Measurements from ENCODE around the gene RBM33.
"Not testable (repeated sequence)": the region's sequence is repeated elsewhere in the genome, so short reads cannot be mapped to it uniquely, and the experiment has no call there.

Gene RBM33

DNA sequence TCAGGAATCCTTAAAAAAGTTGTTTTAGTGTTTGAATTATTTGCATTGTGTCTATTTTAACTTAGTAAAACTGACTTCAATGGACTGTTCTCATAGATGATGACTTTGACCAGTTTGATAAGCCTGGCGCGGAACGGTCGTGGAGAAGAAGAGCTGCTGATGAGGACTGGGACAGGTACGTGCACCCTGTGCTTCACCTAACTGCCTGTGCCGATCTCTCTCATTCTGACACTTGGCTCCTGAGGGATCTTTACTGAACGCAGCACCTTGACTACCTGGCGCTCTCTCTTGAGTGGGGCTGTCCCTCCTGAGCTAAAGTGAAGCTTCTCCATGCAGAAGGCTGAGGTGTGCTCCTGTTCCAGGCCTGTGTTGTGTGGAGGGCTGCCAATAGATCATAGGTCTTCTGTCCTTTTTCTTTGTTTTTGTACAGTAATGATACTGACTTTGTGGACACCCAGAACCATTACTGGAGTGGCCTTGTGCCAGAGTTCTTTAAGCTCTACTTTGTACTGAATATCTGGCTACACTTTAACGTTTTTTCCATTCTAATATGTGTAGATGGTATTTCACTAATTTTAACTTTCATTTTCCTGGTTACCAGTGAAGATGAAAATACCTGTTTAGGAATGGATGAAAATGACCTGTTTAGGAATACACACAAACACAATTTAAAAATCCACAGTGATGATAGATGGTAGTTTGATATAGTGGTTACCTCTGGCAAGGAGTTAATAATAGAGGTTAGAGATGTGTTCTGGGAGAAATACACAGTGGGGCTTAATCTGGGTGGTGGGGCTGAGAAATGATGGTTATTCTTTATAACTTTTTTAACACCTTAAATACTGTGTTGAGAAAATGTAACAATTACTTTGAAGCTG is 20.9 kb downstream of the RBM33 start:
- DNase-seq, result no peak

DNA sequence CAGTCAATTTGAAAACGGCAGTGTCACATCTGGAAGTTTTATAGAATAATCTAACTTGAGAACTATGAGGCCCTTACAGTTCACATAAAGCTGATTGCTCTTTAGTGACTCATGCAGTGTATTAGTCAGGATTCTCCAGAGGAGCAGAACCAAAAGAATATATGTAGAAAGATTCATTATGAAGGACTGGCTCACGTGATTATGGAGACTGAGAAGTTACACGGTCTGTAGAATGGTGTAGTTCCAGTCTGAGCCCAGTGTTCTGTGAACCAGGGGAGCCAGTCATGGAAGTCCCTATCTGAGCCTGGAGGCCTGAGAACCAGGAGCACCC is 21.5 kb downstream of the RBM33 start:
- DNase-seq, result peak; percentile 35

DNA sequence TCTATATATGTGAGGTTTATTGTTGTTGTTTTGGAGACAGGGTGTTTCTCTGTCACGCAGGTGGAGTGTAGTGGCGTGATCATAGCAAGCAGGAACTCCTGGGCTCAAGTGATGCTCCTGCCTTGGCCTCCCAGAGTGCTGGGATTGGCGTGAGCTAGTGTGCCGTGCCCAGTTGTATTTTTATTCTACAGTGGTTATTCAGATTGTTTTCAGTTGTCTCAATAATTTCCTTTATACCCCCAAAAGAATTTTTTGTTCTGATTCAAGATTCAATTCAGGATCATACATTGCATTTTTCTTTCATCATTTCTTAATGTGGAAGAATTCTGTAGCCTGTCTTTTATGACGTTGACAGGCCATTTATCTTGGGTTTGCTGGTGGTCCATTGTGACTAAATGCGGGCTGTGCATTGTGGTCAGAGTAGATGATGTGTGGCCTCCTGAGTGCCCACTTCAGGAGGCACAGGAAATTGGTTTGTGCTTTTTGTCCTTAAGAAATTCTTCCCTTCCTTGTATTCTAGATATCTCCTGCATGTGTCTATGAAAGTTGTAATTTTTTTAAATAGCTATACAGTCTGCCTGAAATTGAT is 22.9 kb downstream of the RBM33 start:
- DNase-seq, result no peak

DNA sequence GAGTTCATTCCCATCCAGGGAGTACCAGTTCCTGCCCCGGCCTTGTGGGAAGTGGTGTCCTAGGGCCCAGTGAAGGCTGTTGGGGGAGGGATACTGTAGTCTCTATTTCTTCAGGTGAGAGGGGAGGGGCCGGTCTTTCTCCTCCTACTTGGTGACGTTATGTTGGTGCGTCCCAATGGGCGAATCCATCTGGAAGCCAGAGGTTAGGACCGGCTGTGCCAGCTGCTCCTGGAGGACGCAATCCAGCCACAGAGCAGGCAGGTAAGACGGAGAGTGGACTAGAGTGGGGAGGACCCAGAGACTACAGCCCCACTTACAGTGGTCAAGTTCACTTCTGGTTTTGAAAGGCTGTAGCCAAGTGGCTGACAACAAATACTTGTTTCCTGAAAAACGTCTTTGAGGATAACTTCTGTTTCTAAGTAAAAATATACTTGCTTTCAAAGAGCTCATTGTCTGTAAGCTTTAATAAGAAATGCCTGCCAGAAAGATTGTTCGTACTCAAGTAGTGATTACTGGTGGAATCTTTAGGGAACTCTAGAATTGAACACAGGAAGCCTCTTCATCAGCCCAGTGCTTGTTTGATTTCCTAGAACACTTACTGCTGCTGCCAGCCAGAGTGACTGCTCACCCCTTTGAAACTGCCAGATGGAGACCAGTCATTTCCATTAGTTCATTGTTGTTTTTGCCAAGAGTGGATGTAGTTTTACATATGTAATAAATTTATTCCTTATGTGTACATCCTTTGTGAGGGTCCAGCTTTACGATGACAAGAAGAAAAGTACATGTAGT is 25.4 kb downstream of the RBM33 start:
- no peak for DNase-seq

DNA sequence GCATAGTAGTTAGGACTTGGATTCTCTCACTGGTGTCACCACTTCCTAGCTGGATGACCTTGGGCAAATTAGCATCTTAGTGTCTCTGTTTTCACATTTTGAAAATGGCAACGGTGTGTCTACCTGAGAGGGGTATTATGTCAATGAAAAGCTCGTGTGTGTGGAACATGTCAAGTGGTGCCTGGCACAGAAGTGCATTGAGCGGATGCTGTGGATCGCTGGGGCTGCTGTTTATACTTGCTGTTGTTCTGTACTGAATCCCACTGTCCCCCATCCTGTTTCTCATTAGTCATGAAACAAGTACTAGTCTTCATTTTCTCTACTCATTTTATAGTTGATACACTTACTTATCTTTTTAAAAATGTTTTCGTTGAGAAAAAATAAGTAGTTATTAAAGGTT is 26.1 kb downstream of the RBM33 start:
- no peak for DNase-seq

DNA sequence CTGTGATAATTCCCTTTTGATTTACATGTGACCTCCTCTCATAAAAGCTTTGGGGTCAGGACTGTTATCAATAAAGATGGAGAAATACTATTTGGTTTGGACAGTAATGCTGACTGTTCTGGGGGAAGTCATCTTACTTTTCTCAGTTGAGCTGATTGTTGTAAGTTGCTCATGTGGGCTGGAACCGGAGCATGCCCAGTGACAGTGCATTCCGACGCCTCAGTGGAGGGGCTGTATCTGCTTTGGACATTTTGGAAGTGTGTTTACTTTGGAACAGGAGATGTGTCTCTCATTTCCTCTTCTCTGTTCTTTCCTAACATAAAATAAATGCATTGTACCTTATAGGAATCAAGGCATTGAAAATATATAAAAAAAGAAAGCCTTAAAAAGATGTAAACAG is 30.1 kb downstream of the RBM33 start:
- no peak for DNase-seq

DNA sequence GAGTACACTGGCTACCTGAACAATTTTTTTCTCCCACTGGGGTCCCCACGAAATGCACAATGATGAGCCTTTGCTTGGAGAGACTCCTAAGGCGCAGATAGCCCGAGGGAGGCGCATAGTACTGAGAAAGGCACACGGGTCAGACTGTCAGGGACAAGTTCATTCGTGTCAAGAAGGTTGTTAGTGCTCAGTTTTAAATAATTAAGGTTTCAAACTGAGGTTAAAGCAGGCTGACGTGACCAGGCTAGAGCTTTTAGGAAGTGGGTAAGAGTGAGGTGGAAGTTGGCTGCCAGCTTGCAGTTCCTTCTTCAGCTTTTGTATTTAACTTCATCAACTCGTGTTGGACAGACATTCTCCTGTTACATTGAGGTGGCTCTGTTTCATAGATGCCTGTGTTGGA is 31.6 kb downstream of the RBM33 start:
- no peak for DNase-seq

DNA sequence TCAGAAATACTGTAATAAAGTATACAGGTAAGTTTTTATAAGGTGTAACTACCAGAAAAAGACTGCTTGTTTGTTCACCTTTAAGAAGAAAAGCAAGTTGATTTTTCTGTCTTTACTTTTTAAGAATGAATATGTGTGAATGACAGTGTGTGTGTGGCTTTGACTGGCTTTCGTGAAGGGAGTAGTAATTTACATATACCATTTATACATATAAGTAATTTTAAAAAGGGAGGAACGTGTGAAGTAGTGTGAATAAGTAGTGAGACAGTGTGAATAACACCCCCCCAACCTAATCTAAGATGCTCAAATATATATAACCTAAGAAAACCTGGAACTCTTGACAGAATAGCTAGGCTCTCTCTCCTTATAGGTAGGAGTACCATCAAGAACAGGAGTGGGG is 33.2 kb downstream of the RBM33 start:
- no peak for DNase-seq

DNA sequence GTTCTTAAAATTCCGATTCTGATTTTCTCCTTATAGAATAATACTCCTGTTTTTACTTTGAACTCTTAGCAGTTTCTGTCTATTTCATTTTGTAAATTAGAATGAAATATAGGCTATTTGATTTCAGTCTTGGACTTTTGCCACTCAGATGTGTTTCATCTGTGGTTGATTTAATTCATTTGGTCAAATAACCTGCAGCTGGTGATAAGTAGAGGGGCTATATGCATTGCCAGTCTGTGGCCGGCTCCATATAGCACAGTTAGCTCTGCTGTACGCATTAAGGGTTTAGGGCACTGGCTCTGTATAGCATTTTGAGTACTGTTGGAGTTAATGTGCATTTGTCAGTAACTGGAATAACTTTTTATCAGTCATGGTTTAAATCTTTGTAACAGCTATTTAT is 35.7 kb downstream of the RBM33 start:
- no peak for DNase-seq

DNA sequence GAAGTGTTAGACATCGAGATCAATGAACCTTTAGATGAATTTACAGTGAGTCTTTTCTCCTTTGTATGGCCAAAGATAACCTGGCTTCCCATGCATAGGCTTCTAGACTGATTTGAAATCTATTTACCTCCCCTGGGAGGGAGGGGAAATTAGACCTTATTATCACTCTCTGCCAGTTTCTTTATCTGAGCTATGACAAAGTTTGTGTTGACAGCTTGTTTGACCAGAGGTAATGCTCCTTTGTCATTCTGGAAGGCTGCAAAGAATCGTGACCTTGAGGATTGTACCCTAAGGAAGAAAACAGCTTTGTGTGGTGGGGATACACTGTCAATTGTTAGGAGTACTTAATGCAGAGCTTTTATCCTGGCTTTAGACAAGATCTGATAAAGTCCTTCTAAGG is 36.4 kb downstream of the RBM33 start:
- DNase-seq, result peak; percentile 42

DNA sequence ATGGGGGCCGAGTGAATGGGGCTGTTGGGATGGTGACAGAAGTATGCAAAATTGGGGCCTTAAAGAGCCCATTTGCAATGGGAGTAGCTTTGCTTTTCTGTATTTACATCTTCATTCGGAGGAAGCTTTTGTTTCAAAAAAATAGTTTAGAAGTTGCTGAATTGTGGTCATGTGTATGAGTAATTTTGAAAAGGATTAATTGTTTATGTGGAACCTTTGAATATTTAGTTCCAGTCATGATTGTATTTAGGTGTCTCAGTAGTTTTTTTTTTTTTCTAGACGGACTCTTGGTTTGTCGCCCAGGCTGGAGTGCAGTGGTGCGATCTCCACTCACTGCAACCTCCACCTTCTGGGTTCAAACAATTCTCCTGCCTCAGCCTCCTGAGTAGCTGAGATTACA is 37.2 kb downstream of the RBM33 start:
- DNase-seq, result no peak

DNA sequence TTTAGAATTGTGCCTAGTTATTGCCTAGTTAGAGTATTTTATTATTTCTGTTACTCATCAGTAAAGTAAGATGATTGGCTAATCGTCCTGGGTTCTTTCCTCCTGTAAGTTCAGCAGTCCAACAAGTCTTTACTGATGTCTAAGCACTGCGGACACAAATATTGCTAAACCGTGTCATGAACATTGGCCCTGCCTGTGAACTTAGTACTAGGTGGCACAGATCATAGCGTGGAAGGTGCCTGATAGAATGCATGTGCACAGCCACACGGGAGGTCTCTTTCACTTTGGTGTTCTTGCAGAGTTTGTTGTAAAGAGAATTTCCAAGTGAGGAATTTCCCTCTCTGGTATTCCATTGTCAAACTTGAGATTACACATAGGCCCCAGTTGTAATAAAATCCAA is 38.0 kb downstream of the RBM33 start:
- no peak for DNase-seq

DNA sequence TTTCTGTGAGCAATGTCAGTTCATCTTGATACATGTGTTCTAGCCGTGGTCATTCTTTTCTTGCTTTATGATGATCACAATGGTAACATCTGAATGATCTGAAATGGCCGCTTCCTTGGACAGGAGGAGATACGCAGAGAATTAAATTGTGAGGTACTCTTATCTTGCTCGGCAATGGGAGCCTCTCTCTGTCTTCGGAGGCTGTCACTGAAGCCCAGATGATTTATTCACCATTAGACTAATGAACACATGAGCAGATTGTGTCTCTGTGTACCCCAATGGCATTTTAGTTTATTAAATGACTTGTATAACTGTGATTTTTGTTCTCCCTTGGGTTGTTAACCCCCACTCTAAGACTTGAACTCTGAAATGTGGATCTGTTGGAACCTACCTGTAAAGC is 38.6 kb downstream of the RBM33 start:
- no peak for DNase-seq

DNA sequence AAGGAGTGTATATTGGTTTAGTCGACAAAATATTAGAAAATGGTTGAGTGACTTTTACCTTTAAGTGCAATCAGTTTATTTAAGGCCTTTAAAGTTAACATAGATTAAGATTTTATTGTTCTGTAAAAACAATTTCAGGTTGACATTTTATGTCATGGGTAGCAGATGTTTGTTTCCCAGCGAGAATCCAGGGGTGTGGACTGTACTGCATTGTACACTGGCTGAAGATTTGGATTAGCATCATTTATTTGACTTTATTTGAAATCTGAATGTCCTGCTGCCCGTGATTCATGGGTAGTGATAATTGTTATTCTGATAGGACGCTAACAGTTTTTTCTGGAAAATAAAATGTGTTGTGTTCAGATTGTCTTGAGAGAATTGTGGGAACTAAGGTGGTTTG is 39.3 kb downstream of the RBM33 start:
- DNase-seq, result no peak

DNA sequence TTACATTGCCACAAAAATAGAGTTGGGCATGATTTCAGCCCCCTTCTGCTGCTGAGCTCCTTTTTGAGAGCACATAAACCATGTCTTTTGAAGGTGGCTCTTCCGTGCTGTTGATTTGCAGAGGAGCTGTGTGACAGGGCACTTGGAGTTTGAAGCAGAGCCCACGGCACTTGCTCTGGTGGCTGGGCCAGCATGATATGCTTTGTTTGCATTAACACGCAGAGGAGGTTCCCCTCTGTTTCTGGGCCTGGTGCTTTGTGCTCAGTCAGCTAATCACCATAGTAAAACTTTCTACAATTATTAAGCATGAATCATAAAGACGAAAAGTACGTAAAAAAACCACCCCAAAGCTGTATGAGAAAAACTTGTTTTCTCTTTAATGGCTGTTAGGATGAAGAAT is 40.1 kb downstream of the RBM33 start:
- DNase-seq, result no peak

DNA sequence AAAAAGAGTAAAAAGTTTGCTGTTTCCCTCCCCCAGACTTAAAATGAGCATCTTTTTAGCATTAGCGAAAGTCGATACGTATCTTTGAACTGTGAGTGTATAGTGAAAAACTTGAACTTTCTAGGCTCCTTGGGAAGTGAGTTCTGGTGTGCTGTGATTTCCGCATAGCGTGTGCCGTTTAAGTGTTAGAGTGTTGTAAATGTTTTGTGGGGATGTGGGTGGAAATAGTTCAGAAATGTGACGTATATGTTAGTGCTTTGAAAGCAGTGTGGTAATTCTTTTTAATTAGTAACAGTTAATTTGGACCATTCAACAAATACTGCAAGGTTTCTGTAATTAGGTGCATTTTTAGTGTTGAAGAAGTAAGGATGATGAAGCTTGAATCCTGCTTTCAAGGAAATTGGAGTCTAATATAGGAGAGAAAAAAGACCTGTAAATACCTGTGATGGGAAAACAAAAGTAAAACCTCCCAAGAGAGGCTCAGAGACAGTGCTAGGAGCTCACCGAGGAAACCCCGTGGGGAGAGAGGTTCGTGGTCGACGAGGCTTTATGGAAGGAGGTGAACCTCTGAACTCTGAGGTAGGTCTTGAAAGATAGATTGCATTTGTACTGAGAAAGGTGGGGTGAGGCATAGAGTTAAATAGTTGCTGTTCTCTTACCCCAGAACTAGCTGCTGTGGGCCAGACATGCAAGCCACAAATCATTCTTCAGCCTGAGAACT is 40.8 kb downstream of the RBM33 start:
- no peak for DNase-seq

DNA sequence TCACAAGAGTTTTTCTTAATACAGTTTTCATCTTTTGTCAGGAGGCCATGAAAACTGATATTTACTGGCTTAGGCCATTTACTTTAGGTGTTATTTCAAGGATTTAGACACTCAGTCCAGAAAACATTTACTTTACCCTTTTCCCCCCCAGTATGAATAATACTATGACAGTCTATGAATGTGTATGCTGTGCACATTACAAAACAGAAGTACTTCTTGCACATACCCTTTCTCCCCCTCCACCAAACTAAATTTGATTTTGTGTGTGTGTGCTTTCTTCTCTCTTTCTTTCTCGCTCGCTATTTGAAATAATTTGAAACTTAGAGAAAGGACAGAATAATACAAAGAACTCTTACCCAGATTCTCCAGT is 41.3 kb downstream of the RBM33 start:
- DNase-seq, result no peak

DNA sequence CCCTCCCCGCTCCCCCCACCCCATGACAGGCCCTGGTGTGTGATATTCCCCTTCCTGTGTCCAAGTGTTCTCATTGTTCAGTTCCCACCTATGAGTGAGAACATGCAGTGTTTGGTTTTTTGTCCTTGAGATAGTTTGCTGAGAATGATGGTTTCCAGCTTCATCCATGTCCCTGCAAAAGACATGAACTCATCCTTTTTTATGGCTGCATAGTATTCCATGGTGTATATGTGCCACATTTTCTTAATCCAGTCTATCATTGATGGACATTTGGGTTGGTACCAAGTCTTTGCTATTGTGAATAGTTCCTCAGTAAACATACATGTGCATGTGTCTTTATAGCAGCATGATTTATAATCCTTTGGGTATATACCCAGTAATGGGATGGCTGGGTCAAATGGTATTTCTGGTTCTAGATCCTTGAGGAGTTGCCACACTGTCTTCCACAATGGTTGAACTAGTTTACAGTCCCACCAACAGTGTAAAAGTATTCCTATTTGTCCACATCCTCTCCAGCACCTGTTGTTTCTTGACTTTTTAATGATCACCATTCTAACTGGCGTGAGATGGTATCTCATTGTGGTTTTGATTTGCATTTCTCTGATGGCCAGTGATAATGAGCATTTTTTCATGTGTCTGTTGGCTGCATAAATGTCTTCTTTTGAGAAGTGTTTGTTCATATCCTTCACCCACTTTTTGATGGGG is 42.3 kb downstream of the RBM33 start:
- not testable (repeated sequence) for DNase-seq

DNA sequence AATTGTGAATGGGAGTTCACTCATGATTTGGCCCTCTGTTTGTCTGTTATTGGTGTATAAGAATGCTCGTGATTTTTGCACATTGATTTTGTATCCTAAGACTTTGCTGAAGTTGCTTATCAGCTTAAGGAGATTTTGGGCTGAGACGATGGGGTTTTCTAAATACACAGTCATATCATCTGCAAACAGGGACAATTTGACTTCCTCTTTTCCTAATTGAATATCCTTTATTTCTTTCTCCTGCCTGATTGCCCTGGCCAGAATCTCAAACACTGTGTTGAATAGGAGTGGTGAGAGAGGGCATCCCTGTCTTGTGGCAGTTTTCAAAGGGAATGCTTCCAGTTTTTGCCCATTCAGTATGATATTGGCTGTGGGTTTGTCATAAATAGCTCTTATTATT is 43.8 kb downstream of the RBM33 start:
- DNase-seq, result not testable (repeated sequence)

DNA sequence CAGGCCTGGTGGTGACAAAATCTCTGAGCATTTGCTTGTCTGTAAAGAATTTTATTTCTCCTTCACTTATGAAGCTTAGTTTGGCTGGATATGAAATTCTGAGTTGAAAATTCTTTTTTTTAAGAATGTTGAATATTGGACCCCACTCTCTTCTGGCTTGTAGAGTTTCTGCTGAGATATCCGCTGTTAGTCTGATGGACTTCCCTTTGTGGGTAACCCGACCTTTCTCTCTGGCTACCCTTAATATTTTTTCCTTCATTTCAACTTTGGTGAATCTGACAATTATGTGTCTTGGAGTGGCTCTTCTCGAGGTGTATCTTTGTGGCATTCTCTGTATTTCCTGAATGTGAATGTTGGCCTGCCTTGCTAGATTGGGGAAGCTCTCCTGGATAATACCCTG is 46.2 kb downstream of the RBM33 start:
- DNase-seq, result not testable (repeated sequence)

DNA sequence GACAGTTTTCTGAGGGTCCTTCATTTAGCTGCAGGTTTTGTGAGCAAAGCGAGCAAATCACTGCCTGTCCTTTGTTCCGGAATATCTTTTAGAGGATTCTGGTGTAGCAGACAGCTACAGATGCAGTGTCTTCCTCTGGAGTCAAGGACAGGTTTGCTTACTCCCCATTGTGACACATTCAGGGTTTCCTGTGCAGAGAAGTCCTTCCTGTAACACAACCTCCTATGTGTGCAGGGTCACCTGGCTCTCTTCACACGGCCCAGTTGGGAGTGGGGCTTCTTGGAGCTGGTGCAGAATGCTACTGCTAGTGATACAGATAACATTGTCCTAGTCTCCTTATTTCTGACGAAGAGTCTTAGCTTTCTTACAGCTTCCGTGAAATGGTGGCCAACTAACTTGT is 47.9 kb downstream of the RBM33 start:
- DNase-seq, result no peak

DNA sequence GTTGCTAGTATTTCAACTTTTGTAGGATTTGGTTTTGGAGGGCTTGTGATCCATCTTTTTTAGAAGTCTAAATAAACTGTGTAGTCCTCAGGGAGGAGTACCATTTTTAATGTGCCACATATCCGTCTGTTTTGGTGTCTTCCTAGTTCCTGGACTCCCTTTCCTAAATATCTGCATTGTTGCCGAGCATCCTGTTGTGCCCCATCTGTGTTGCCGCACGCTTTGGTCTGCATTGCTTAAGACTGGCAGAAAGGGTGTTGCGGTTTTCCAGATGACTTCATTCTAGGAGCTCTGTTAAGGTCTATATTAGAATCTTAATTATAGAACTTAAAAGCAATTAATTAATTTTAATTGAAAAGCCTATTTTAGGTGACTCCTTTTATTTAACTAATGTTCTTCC is 49.4 kb downstream of the RBM33 start:
- no peak for DNase-seq

DNA sequence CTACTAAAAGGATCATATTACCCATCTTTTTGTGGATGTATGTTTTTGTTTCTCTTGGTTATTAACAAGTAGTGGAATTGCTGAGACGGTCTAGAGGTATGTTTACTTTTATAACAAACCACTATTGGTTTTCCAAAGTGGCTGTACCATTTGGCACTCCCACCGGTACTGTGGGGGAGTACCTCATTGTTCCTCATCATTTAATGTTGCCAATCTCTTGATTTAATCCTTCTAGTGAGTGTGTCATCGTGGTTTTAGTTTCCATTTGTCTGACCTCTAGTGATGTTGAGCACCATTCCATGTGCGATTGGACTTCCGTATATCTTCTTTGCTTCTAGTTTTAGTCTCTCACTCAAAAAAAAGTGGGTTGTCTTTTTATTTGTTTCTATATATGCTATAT is 50.4 kb downstream of the RBM33 start:
- peak; percentile 14 for DNase-seq

All from hematopoietic multipotent progenitor cell treated with erythropoietin and hydrocortisone succinate and interleukin-3 and kit ligand, for 8 days (in vitro differentiated cells).